Parathyroid adenoma (tissue), 2 donors: ENCODE measurements around the gene TMEM184A.
"Not testable (repeated sequence)": the region's sequence is repeated elsewhere in the genome, so short reads cannot be mapped to it uniquely, and the experiment has no call there.

ENCODE experiments used
- H2AFZ ChIP-seq: fragments of 300-600 bp; sonication (generic); one replicate; pipeline ENCODE4 v1.7.0; 2017; ENCODE audit warnings: antibody characterized with exemption, mild to moderate bottlenecking
- H3K27ac ChIP-seq: fragments of 300-600 bp; sonication (generic); one replicate; pipeline ENCODE4 v1.7.0; 2017
- H3K27me3 ChIP-seq: fragments of 300-600 bp; sonication (generic); one replicate; pipeline ENCODE4 v1.7.0; 2017; ENCODE audit warnings: low read length; ENCODE audit not compliant: control insufficient read depth, insufficient read depth
- H3K36me3 ChIP-seq: fragments of 300-600 bp; sonication (generic); one replicate; pipeline ENCODE4 v1.7.0; 2017; ENCODE audit warnings: low read length; ENCODE audit not compliant: control insufficient read depth, insufficient read depth
- H3K4me1 ChIP-seq: fragments of 300-600 bp; sonication (generic); one replicate; pipeline ENCODE4 v1.7.0; 2017; ENCODE audit warnings: control low read depth
- H3K4me2 ChIP-seq: fragments of 300-600 bp; sonication (generic); one replicate; pipeline ENCODE4 v1.7.0; 2017; ENCODE audit warnings: low read length
- H3K4me3 ChIP-seq: fragments of 300-600 bp; sonication (generic); one replicate; pipeline ENCODE4 v1.7.0; 2017; ENCODE audit warnings: low read depth, low read length
- H3K79me2 ChIP-seq: fragments of 300-600 bp; sonication (generic); one replicate; pipeline ENCODE4 v1.7.0; 2017; ENCODE audit warnings: control low read depth
- H3K9ac ChIP-seq: fragments of 300-600 bp; sonication (generic); one replicate; pipeline ENCODE4 v1.7.0; 2017; ENCODE audit warnings: mild to moderate bottlenecking
- H3K9me3 ChIP-seq: fragments of 300-600 bp; sonication (generic); one replicate; pipeline ENCODE4 v1.7.0; 2017; ENCODE audit warnings: low read length; ENCODE audit not compliant: control insufficient read depth
- TF ChIP-seq, protein P1 (sequence below): fragments of 300-600 bp; sonication (generic); IDR thresholded peaks from one replicate; pipeline ENCODE4 v1.7.0; 2017; ENCODE audit warnings: antibody characterized with exemption, mild to moderate bottlenecking
- donor health status: primary hyperparathyroidism.

Gene TMEM184A

DNA sequence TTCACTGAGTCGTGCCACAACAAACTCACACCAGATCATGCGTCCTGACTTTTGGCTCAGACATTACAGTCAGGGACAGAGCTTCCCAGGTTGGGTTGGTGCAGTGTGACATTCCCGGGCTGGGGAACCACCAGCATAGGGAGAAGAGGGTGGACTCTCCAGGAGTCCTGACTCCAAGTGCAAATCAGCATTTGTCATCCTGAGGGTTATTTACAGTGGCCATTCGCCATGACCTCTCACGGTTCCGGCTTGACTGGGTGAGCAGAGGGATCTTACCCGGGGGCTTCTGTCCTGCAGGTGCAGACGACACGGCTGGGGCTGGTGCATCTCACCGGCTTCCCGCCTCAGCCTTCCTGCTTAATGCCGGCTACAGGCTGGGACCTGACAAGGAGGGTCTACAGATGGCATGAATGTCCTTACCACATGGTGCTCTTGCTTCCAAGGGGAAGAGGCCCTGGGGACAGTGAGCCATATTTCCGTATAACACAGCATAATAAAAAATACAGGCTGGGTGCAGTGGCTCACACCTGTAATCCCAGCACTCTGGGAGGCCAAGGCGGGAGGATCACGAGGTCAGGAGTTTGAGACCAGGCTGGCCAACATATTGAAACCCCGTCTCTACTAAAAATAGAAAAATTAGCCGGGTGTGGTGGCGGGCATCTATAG lies 39.3 kb downstream of the TMEM184A start:
- no peak overlapping the region for H3K4me2 ChIP-seq
- no peaks in the 10 kb centered on the region for H3K79me2 ChIP-seq
- H3K27me3 ChIP-seq, result no peaks in the 10 kb centered on the region
- TF ChIP-seq, protein P1, sequence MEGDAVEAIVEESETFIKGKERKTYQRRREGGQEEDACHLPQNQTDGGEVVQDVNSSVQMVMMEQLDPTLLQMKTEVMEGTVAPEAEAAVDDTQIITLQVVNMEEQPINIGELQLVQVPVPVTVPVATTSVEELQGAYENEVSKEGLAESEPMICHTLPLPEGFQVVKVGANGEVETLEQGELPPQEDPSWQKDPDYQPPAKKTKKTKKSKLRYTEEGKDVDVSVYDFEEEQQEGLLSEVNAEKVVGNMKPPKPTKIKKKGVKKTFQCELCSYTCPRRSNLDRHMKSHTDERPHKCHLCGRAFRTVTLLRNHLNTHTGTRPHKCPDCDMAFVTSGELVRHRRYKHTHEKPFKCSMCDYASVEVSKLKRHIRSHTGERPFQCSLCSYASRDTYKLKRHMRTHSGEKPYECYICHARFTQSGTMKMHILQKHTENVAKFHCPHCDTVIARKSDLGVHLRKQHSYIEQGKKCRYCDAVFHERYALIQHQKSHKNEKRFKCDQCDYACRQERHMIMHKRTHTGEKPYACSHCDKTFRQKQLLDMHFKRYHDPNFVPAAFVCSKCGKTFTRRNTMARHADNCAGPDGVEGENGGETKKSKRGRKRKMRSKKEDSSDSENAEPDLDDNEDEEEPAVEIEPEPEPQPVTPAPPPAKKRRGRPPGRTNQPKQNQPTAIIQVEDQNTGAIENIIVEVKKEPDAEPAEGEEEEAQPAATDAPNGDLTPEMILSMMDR, result no peak
- no peak overlapping the region for H3K9ac ChIP-seq
- no peak overlapping the region for H3K4me3 ChIP-seq
- H3K36me3 ChIP-seq, result no peaks in the 10 kb centered on the region
- no peak overlapping the region for H2AFZ ChIP-seq
- no peaks in the 10 kb centered on the region for H3K9me3 ChIP-seq
- H3K27ac ChIP-seq, result no peak overlapping the region
- H3K4me1 ChIP-seq, result no peaks in the 10 kb centered on the region

DNA sequence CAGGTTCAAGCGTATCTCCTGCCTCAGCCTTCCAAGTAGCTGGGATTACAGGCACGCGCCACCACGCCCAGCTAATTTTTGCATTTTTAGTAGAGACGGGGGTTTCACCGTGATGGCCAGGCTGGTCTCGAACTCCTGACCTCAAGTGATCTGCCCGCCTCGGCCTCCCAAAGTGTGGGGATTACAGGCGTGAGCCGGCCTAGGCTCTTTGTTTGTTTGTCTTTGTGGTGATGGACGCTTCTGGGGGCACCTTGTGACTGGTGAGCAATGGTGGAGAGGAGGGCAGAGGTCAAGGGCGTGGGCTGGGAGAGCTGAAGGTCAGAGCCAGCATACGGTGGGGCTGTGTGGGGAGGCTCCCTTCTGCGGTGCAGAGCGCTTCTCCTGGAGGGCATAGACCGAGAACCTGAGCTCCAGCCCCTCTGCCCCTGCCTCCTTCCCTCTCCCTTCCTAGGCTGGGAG lies 40.5 kb downstream of the TMEM184A start:
- H3K27me3 ChIP-seq, H2AFZ ChIP-seq, H3K36me3 ChIP-seq, H3K9me3 ChIP-seq, H3K27ac ChIP-seq, H3K79me2 ChIP-seq, H3K4me2 ChIP-seq, H3K4me3 ChIP-seq, H3K9ac ChIP-seq, H3K4me1 ChIP-seq: not testable (repeated sequence)

DNA sequence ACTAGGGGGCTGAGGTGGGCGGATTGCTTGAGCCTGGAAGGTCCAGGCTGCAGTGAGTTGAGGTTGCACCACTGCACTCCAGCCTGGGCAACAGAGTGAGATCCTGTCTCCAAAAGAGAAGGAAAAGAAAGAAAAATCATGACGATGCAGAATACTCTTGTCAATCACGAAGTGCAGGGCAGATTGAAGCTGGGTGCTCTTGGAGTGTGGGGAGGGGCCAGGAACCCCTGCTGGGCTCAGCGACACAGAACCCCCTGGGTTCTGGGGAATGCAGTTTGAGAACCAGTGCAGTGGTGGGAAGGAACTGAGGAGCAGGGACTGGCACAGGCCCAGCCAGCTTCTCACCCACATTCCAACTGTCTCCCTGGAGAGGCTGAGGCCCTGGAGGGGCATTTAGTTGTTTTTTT lies 41.0 kb downstream of the TMEM184A start:
- Histone ChIP-seq H3K4me2 (no peak overlapping the region), H3K9me3 (no peaks in the 10 kb centered on the region), H3K4me1 (no peaks in the 10 kb centered on the region)

DNA sequence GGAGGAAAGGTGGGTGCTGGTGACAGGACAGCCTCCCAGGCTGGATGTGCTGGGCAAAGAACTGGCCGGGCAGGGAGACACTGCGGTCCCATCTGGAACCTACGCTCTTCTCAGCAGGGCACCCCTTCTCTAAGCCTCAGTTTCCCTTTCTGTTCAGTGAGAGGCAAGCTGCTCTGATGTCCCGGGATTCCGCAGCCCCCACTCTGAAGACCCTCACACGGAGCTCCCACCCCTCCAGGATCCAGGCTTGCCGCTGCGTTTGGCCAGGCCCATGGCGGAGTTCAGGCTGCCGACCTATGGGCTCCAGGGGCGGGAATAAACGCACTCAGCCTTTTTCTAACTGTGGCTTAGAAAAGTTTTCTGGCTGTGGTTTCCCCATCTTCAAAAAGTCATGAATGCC lies 41.6 kb downstream of the TMEM184A start:
- Histone ChIP-seq H3K27me3 (no peaks in the 10 kb centered on the region), H3K4me3 (no peak overlapping the region), H3K4me2 (no peak overlapping the region), H2AFZ (no peak overlapping the region), H3K36me3 (no peaks in the 10 kb centered on the region), H3K27ac (no peak overlapping the region), H3K79me2 (no peaks in the 10 kb centered on the region), H3K9me3 (no peaks in the 10 kb centered on the region), H3K4me1 (no peaks in the 10 kb centered on the region), H3K9ac (no peak overlapping the region)
- TF ChIP-seq, protein P1, result no peak

More for the DNA sequence above, 41.0 kb downstream of the TMEM184A start:
- no peak overlapping the region for H3K27ac ChIP-seq
- no peak overlapping the region for H3K9ac ChIP-seq
- no peak overlapping the region for H3K4me3 ChIP-seq
- H2AFZ ChIP-seq, result no peak overlapping the region
- H3K27me3 ChIP-seq, result no peaks in the 10 kb centered on the region
- no peaks in the 10 kb centered on the region for H3K36me3 ChIP-seq
- TF ChIP-seq, protein P1, result no peak
- no peaks in the 10 kb centered on the region for H3K79me2 ChIP-seq

DNA sequence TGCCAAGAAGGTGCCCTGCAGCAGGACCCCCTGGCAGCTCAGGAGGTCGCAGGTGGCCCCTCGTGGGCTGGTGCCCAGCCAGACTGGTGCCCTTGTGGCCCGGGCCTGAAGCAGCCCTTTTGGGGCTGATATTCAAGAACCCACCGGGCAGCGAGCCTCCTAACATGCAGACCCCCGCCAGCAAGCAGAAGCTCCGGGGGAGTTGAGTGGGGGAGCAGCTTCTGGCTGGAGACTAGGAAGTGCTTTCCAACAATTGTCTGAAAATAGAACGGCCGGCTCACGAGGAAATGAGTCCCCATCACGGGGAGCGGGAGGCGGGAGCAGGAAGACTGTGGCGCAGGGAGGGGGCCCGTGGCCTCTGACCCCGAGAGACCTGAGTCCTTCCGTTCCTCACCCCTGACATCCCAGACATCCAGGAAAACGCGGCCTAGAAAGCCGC lies 42.3 kb downstream of the TMEM184A start:
- Histone ChIP-seq H3K4me3 (no peak overlapping the region), H3K9me3 (no peaks in the 10 kb centered on the region), H3K27me3 (no peaks in the 10 kb centered on the region), H3K4me2 (no peak overlapping the region), H2AFZ (no peak overlapping the region), H3K27ac (peak overlapping the region; percentile 42), H3K4me1 (no peaks in the 10 kb centered on the region), H3K36me3 (no peaks in the 10 kb centered on the region), H3K9ac (no peak overlapping the region), H3K79me2 (no peaks in the 10 kb centered on the region)
- TF ChIP-seq, protein P1, result no peak
